GM21367 (cell line): ENCODE data around the gene HMGN3.

Experiments used
- ATAC-seq: cut with Tn5 transposase; IDR thresholded peaks from one replicate; pipeline ENCODE4 v1.9.1; 2021; ENCODE audit not compliant: unreplicated experiment

The HMGN3 gene

DNA sequence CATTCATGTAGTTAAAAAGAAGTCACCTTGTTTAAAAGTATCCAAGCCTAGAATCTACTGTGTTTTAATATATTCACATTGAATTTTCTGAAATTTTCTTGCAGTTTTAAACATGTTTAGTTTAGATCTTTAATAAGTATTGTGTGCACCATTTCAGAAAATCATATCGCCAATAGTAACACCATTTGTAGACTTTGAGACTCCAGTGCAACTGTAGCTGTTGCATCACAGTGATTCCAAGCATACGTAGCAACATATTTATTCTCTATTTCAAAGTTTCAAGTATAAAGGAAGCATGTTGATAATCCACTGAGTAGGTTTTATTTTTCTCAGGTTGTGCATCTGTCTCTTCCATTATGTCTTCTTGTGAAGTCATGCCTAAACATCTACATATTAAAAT lies 46.4 kb downstream of the HMGN3 start:
- no peak for ATAC-seq

DNA sequence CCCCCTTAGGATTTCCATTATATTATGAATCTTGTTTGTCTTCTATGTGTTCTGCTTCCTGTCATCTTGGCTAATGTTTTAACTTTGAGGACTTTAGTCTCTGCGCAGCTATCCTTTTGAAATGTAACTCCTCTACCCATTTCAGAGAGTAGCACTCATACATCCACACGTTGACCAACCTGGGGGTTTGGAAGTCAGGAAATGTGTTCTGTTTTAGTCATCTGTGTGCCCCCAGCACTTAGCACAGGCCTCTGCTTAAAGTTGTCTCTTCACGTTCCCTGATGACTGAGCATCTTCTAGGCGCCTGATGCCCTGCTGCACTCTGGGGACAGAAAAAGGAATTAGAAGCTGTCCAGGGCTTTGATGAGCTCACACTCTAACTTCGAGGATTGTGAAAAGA lies 47.9 kb downstream of the HMGN3 start:
- ATAC-seq: no peak

DNA sequence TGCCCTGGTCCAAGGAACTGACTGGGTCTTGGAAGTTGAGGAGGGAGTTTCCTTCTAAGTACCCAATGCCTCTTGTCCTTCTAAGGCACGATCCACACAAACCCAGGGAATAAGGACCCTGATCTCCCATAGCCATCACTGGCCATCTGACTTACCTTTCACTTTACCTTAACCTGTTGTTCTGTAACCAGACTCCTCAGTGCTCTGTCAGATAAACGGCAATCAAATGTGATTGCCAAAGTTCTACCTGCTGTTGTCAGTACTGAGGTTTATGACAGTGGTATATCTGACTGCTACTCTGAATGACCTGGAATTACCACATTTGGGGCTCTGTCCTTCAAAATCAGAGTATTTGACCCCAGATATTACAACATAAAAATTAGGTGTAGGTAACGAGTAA lies 49.8 kb downstream of the HMGN3 start:
- no peak for ATAC-seq

DNA sequence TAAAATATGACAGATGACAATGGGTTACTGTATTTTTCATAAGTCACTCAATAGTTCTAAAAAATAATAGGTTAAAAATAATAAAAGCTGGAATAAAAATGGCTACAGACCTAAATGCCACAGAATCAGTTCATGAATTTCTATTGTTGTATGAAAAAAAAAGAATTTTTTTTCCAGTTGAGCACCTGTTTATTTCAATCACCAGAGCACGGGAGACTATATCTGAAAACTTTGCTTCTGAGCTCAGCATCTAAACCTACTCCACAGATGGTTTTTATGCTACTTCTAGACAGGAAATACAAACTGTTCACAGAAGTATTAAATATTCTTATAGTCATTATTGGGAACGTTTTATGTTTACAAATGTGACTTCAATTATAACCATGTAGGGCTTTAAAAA lies 50.4 kb downstream of the HMGN3 start:
- no peak for ATAC-seq

DNA sequence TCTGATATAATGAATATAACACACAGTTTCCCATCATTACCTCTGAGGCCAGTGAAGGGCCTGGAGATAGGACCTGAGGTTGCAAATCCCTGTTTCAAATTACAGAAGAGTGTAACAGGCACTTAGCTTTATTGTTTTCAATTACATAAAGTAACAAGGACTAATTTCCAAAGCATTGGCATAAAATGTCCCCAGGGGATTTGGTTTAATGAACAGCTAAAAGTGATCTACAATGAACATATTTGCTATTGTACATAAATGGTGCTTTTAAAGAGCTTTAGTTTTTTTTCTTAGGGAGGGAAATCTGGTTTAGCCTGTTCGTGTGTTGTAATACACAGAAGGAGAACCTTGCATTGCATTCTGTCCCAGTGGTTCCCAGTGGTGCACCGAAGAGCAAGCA lies 54.4 kb downstream of the HMGN3 start:
- no peak for ATAC-seq

DNA sequence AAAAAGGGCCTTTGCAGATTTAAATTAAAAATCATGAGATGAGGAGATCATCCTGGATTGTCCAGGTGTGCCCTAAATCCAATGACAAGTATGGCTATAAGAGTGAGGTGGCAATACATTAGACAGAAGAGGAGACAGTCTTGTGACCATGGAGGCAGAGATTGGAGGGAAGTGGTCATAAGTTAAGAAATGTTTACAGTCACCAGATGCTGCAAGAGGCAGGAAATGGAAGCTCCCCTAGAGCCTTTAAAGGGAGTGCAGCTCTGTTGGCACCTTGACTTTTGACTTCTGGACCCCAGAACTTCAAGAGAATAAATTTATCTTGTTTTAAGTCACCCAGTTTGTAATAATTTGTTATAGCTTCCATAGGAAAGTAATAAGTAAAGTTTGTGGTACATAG lies 61.1 kb downstream of the HMGN3 start:
- ATAC-seq: no peak

DNA sequence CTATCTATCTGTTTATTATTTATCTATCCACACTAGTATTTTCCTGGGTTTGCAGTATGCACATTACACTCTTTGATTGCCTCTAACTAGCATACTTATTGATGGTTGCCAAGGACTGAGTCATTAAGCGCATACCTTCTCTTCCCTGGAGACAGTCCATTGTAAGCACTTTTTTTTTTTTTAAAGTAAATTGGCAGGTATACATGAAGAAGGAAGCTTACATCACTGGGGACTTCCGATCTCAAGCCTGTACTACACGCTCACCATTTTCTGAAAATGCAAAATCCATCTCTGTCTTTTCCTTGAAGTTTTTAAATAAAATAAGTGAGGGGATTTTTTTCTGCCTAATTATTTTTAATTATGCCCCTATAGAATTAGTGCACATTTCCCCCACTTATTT lies 63.5 kb downstream of the HMGN3 start:
- ATAC-seq: no peak

DNA sequence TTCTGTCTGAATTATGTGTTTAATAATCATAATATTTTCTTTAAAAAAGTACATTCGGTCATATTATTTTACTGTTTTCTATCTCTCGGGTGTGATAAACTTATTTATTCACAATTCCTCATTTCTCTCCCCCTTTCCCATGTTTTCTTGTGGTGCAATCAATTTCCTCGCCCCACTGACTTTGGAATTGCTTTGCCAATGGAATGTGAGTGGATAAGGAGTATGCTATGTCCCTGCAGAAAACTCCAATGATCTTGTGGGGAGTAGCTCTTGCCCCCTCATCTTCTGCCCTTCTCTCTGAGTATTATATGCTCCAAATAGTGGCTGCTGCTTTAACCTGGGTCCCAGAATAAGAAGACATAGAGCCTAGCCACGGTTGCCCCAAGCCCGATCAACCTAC lies 64.1 kb downstream of the HMGN3 start:
- ATAC-seq: no peak

DNA sequence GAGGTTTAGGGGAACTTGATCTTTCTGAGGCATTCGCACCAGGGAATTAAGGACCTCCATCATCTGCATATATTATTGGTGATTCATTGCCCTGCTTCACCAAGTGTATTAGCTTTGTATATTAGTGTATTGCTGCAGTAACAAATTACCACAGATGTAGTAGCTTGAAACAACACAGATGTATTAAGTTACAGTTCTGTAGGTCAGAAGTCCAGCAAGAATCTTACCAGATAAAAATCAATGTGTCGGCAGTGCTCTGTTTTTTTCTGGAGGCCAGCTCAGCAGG lies 65.8 kb downstream of the HMGN3 start:
- no peak for ATAC-seq

DNA sequence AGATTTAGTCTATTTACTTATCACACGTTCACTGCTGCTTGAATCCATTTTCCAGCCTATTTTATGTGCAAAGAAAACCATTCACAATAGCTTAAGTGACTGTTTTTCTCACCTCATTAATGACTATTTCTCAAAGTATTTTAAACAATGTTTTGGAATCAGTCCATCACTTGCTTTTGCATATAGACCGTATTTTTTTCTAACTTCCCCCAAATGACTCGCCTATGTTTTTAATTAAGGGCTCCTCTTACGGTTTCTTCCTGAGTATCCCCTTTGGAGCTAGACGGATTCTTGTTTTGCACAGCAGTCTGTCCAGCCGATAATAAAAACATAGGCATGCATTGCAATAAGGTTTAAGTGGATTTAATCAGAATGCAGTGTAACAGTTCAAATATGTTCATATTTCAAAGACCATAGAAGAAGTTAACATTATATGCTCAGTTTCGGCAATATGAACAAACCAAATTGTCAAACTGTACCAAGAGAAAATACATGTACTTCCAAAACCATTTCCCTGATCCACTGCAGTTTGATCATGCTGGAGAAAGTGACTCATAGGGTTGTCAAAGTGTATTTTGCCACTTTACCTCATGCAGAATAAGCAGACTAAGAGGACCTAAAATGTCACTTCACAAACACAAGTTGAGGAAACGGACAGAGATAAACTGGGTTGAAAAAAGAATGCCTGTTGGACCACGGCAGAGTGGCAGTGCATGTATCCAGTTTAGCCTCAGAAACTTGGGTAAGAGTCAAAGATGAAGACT lies 66.4 kb downstream of the HMGN3 start:
- ATAC-seq: no peak

DNA sequence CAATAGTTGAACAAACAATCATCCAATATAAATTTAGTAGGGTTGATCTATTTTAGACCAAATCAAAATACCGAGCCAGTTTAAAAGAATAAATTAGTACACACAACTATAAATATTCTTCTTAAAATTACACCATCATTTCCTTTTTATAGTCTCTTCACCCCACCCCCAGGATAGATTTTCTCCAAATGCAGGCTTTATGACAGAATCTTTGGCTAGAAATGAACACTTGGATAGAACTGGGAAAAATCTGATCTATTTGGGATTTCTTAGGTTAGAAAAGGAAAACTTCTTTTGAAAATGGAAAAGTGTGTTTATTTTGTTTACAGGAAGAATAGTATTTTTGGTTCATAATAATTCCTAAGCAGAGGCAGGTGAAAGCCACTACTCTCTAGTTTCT lies 74.6 kb downstream of the HMGN3 start:
- ATAC-seq: no peak

DNA sequence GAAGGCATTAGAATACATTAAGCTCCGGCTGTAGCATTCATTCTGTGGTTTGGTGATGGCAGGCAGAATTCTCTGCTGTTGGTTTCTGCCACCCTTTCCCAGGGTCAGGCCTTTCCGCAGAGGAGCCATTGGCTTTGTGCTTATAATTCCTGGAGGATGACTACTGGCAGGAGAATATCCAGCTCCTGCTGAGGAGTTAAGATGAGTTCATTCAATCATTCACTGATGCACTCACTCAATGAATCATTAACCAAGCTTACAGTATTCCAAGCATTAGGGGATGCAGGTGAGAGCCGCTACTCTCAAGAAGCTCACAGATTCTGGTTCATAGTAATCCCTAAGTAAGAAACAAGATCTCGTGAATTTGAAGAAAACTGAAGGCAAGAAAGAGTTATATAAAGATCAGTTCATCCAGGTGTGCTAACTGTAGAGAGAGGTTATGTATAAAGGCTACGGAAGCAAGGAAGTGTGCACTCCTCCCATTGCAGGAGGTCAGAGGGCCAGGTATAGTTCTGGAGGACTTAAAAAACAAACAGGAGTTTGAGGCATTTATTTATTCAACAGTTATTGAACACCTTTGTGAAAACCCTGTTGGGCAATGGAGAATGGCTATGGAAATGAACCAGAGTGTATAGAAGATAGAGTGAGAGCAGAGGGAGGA lies 75.5 kb downstream of the HMGN3 start:
- ATAC-seq: no peak

DNA sequence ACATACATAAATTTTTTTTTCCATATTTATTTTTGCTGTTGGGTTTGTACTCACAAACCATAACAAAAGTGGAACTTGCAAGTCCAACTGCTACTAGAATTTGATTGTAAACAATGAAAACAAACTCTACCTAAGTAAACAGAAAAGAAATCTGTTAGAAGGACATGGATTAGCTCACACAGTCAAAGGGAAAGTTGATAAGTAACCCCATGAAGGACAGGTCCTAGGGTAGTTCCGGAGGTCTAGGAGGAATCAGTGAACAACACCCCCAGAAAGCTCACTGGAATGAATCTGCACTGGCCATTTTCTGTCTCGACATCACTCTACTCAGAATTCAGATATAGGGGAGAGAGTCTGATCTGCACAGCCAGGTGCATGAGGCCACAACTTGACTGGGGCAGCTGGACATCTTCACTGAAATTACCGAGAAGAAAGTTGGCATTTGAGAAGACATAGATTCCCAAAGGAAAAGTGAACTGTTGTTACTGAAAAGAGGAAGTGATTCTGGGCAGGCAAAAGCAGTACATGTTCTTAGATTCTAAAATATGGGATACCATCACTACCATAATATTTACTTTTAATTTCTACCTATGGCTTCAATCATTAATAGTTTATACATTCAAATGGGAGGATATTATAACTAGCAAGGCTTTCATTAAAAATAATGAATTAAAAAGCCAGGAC lies 76.4 kb downstream of the HMGN3 start:
- ATAC-seq: no peak

DNA sequence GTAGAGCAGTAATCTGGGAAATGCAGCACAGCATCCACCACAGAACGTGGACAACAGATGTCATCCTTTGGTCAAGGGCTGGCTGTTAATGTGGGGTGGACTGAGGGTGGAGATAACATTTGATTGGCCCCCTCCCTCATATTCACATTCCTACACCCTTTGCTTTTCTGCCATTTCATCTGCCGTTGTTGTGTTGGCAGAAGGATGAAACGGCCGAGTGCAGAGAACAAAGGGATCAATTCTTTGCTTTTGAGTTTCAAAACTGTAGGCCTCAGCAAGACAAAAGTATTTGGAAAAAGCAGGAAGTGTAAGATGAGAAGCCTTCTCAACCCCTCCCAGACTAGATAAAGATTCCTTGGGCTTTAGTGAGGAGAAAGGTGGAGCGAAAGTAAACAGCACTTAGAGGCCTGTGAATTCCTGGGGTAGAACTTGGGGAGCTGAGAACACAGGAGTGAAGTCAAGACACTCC lies 82.2 kb downstream of the HMGN3 start:
- no peak for ATAC-seq
